ENCODE data around the gene HOXA6. TPM values are rescaled to one million over a fixed set of nuclear protein-coding genes. Genes with fewer than 3 reads are reported as not detected.

The HOXA6 gene
- total and polyA plus RNA-seq, 2 donors (not counting 1 experiment from before 2014, with no cell fraction given): 1.2 to 3.6 TPM

GRCh38 chr7:27175626-27176523 is 28.3 kb upstream of the HOXA6 start:
- no peaks in the 10 kb centered on the region for H3K36me3 ChIP-seq (ENCODE audit: control insufficient read depth, insufficient read depth, low read length)
- H3K4me3 ChIP-seq (replicated peaks in 1 of 4; ENCODE audit: control extremely low read depth in 1 of 4, insufficient read depth in 1 of 4, low read depth in 3 of 4, low read length in 4 of 4): no peak overlapping the region
- H2AFZ ChIP-seq (ENCODE audit: low read length): no peak overlapping the region
- H3K79me2 ChIP-seq (ENCODE audit: control insufficient read depth, insufficient read depth, low read length): no peaks in the 10 kb centered on the region
- no peaks in the 10 kb centered on the region for H4K20me1 ChIP-seq (ENCODE audit: control insufficient read depth, extremely low read depth, insufficient read depth, low read length)
- H3K4me2 ChIP-seq (ENCODE audit: extremely low read depth, insufficient read depth, low read length): no peak overlapping the region
- no peak overlapping the region for H3K27ac ChIP-seq (ENCODE audit: insufficient read depth, low read length)
- no peak overlapping the region for H3K9ac ChIP-seq (ENCODE audit: insufficient read depth, low read length)
- no peak for DNase-seq (ENCODE audit: low read depth in 2 of 2)
- H3K4me1 ChIP-seq (ENCODE audit: control insufficient read depth, extremely low read depth, insufficient read depth, low read length): no peaks in the 10 kb centered on the region
- TF ChIP-seq EZH2 (IDR thresholded peaks at IDR 0.05; ENCODE audit: low read length, missing control alignments) (no peak), CTCF (conservative IDR thresholded peaks at IDR 0.05 in 1 of 2, IDR thresholded peaks at IDR 0.05 in 1 of 2; ENCODE audit: low read depth in 1 of 2, low read length in 2 of 2) (no peak)
- peaks cover 57% of the 10 kb centered on the region for H3K27me3 ChIP-seq (ENCODE audit: control insufficient read depth, insufficient read depth, low read length)
- no peaks in the 10 kb centered on the region for H3K9me3 ChIP-seq (ENCODE audit: control insufficient read depth, insufficient read depth, low read depth, low read length)

GRCh38 chr7:27174874-27175625 is 27.5 kb upstream of the HOXA6 start:
- H3K4me2 ChIP-seq (ENCODE audit: extremely low read depth, insufficient read depth, low read length): no peak overlapping the region
- H3K36me3 ChIP-seq (ENCODE audit: control insufficient read depth, insufficient read depth, low read length): no peaks in the 10 kb centered on the region
- H3K79me2 ChIP-seq (ENCODE audit: control insufficient read depth, insufficient read depth, low read length): no peaks in the 10 kb centered on the region
- no peaks in the 10 kb centered on the region for H3K9me3 ChIP-seq (ENCODE audit: control insufficient read depth, insufficient read depth, low read depth, low read length)
- no peaks in the 10 kb centered on the region for H4K20me1 ChIP-seq (ENCODE audit: control insufficient read depth, extremely low read depth, insufficient read depth, low read length)
- no peak for DNase-seq (ENCODE audit: low read depth in 2 of 2)
- no peak overlapping the region for H3K27ac ChIP-seq (ENCODE audit: insufficient read depth, low read length)
- TF ChIP-seq CTCF (conservative IDR thresholded peaks at IDR 0.05 in 1 of 2, IDR thresholded peaks at IDR 0.05 in 1 of 2; ENCODE audit: low read depth in 1 of 2, low read length in 2 of 2) (no peak), EZH2 (IDR thresholded peaks at IDR 0.05; ENCODE audit: low read length, missing control alignments) (no peak)
- H3K27me3 ChIP-seq (ENCODE audit: control insufficient read depth, insufficient read depth, low read length): peaks cover 61% of the 10 kb centered on the region
- H3K4me1 ChIP-seq (ENCODE audit: control insufficient read depth, extremely low read depth, insufficient read depth, low read length): no peaks in the 10 kb centered on the region
- H2AFZ ChIP-seq (ENCODE audit: low read length): no peak overlapping the region
- H3K9ac ChIP-seq (ENCODE audit: insufficient read depth, low read length): no peak overlapping the region
- H3K4me3 ChIP-seq (replicated peaks in 1 of 4; ENCODE audit: control extremely low read depth in 1 of 4, insufficient read depth in 1 of 4, low read depth in 3 of 4, low read length in 4 of 4): no peak overlapping the region
